ENCODE data around the gene ZNF608.

ZNF608 gene

DNA sequence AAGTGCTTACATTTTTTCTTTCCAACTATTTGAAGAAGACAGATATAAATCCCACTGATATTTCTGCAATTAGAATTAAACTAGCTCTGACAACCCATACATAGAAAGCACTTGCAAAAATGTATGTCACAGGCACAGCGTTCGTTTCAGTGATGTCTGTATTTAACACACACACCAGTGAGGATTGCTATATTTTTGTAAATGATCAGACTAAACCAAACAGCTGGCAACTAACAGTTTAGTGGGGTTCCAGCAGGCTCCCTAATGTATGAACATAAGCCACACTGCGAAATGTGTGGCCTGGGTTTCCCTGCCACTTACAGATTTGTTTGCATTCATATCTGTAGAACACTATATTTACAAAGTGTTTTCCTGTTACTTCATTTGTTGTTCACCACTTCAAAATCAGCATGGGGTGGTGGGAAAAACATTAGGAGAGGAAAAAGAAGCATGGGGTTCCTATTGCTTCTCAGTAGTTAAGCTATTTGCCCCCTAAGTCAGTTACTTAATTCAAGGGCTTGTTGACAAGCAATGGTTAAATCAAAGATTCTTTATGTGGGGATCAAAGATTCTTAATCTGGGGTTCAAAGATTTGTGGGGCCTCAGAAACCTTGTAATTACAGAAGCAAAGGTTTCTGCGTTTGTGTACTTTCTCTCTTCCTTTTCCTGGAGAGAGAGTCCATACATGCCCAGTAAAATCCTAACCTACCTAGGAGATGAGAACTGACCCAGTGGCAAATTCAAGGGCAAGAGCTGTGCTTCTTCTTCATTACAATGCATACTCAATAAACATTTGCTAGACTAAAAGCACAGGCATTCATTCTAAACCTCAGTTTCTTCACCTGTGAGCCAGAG lies 27.1 kb downstream of the ZNF608 start:
- no peak for DNase-seq (ENCODE audit: low read depth in 2 of 2)

GRCh38 chr5:124718380-124718789 lies 28.1 kb downstream of the ZNF608 start:
- DNase-seq (ENCODE audit: low read depth in 2 of 2) = no peak

DNA sequence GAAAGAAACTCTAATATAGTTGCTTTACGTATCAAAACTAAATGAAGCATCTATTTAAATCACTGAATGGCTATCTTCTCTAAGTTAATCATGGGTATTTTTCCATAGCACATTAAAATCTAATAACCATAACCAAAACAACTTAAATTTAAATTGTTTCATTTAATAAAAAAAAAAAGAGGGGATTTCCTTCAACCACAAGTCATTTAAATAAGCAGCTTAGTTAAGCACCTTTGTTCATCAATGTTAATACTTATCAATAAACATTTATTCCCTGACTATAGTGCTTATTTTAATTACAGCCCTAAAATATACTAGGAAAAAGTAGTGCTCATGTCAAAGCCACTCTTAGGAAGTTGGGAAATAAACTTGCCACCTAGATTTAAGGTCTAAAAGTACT lies 30.3 kb downstream of the ZNF608 start:
- no peak for DNase-seq (ENCODE audit: low read depth in 2 of 2)

DNA sequence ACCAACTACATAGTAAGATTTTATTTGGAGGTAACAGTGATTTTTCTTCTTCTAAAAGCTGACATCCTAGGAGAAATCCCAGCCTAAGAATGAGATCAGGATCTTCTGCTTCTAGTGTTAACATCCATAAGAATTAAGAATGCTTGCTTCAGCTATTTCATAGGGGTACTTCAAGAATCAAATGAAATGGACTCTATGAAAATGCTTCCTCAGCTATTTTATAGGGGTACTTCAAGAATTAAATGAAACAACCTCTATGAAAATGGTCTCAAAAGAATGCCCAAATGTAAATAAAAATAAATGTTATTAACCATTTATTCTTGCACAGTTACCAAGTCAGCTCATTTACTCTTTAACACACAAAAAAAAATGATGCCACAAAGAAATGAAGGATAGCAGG lies 31.5 kb downstream of the ZNF608 start:
- no peak for DNase-seq (ENCODE audit: low read depth in 2 of 2)

DNA sequence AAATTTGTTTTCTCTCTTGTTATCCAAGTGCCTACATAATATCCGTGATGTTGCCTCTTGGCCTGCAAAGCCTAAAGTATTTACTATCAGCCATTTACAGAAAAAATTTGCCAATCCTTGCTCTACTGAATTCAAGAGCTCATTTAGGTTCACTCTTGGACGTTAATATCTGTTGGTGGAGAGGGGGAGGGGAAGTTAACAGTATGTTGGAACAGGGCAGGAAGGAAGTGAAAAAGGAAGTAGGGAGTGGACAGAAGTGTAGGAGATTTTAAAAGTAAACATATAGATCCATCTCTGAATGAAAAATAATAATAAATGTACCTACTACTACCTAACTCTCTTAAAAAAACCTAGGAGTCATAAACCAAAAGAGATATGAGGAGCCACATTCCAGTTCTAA lies 32.8 kb downstream of the ZNF608 start:
- no peak for DNase-seq (ENCODE audit: low read depth in 2 of 2)

DNA sequence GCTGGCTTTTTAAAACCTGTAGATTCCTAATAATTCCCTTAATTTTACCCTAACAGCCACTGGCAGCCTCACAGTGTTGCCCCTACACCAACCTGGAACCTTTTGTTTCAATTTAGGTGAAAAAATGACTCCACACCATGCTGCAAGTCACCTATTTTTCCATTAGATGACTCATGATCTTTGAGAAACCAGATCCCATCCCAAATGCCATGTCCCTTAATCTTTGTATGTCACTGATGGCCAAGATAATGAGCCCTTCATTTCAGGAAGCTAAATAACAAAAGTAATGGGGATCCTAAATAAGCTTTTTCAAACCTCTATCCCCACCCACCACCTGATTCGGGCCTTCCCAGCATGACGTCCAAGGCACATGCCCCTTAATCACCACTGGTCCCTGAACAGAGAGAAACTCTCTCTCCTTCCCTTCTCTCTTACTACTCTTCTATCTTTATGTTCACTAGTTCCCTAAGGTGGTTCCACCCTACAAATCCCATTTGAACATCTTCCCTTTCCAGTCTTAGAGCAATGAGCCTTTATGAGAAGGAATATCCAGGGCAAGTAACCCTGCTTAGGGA lies 33.6 kb downstream of the ZNF608 start:
- no peak for DNase-seq (ENCODE audit: low read depth in 2 of 2)

DNA sequence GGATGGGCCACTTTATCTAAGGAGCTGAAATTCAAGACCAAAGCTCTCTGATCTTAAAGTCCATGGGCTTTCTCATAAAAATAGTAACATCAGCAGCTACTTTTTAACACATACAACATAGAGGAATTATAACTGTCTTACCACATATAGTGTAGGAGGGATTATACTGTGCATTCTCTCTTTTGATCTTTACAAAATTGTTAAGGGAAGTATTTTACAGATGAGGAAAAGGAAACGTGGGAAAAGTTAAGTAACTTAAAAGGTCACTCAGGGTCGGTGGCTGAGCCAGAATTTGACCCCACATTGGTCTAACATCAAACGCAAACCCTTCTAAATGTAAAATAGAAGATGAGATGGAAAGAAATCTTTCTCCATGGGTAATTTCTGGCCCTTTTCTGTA lies 38.4 kb downstream of the ZNF608 start:
- no peak for DNase-seq (ENCODE audit: low read depth in 2 of 2)

DNA sequence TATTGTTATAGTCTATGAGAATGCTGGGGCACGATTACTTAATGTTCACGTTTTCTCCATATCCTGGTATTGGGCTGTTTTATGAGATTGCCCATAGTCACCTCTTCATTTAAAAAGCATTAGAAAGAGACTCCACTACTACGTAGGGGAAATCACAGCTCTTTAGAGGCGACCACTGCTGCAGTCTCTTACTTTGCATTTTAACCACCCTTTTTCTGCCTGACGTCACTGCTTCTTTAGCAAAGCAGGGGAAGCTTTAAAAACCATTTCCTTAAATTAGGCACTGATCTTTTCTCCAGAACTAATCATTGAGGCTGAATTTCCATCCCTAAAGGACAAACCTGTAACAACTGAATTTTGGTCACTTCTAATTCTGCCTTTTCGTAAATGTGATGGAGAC lies 38.9 kb downstream of the ZNF608 start:
- DNase-seq (ENCODE audit: low read depth in 2 of 2) = no peak

GRCh38 chr5:124706729-124707361 lies 39.6 kb downstream of the ZNF608 start:
- no peak for DNase-seq (ENCODE audit: low read depth in 2 of 2)

GRCh38 chr5:124706051-124706450 lies 40.4 kb downstream of the ZNF608 start:
- no peak for DNase-seq (ENCODE audit: low read depth in 2 of 2)

DNA sequence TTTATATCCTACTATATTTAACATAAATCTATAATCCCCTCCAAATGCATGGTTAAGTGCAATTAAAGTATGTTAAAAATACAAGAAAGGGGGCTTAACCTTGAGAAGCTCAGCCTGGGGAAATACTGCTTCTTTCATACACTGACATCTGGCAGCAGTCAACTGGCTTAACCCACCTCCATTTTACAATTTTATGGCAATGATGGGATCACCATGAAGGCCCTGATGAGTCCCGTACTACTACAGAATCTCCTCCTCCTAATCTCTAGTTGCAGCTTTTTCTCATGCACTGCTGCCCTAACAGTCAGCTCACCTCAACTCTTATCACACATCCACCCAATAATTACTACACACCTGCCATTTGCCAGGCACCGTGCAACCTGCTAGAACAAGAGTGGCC lies 40.9 kb downstream of the ZNF608 start:
- DNase-seq (ENCODE audit: low read depth in 2 of 2) = no peak

DNA sequence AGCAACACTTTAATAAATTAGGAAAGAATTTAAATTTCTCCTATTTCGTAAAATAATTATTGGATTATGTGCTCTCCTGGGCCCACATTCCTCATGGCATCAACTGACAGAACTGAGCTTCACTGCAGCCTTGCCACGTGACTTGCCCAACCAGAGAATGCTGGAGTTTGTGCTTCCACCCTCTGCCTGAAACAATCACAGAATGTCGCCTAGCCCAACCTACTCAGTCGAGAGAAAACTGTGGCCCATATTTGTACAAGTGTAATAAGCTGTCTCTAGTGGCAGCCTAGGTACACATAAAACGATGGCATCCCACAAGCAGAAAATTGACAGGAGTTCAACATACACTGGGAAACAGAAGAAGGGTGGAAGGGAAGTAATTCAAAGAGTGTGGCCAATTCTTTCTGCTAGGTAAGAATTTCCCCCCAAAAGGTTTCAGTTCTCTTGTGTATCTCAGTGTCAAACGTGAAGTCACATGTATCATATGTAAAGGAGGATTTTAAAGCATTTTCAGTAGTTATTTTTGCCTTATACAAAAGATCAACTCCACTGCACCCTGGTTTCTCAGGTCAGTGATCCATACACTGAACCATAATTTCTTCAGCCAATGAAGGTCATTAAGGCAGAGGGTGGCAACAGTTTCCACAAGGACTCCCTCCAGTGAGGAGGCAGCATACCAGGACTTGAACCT lies 41.7 kb downstream of the ZNF608 start:
- DNase-seq (ENCODE audit: low read depth in 2 of 2) = no peak

DNA sequence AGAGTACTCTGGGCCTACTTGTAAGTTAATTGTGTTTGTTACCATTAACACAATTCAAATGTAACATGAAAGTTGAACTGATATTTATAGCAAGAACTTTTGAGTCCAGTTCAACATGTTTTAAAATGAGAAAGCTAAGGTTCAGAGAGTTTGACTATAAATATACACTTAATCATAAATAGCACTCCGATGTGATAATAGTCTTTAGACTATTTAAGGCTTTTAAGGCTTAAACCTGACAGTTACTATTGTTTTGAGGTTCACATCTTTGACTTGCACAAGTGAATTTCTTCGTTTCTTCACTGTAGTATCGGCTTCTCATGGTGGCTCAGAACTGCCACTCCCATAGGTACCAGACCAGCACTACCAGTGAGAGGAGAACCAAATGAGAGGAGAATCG lies 42.4 kb downstream of the ZNF608 start:
- no peak for DNase-seq (ENCODE audit: low read depth in 2 of 2)

DNA sequence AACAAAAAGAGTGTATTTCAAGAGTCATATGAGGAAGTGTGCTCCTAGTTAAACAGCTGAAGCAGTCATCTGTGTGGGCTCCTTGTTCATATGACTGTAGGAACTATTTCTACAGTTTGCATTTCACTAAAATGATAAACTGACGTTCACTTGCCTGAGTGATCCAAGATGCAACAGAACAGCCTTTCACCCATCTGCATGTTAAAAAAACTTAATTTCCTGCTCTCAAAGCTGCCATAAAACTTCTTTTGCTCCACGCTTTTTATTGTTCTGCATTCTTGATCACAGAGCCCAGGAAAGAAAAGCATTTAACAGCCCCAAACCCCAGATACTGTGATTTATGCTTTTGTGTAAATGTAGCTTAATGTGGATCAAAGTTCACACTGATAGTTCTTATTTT lies 43.9 kb downstream of the ZNF608 start:
- DNase-seq (ENCODE audit: low read depth in 2 of 2) = no peak

- no peak for DNase-seq (ENCODE audit: low read depth in 2 of 2)
Observed at GRCh38 chr5:124701873-124702425, 44.5 kb downstream of the ZNF608 start.

DNA sequence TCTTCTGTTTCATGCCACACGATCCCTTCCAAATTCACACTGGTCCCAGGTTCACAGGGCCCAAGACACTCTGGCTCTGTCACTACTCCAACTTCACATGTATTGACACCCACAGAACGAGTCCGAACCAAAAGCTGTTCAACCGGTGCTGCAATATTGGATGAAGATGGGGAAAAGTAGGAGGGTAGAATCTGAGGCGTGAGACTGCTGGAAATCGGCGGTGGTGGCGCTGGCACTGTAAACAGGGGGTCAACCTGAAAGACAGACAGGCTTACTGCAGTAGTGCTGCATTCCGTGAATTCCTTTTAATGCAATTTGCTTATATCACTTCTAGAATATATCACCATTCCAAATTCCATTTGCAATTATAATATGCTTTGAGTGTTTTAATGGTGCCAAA lies 45.4 kb downstream of the ZNF608 start:
- no peak for DNase-seq (ENCODE audit: low read depth in 2 of 2)

DNA sequence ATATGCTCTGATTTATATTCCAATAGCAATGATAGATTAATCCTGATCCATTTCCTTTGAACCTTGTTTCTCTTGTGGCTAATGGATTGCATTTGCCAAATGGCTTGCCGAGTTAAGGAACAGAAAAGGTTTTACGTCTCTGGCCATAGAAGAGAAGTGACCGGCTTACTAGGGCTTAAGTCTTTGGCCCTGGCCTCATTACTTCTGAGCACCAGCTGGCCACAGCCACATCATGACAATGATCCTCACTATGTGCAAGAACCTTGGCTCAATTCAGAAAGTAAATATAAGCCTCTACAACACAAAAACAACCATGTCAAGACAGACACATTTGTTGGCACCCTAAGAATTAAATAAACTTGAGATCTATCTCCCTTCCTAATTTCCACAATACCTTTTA lies 46.1 kb downstream of the ZNF608 start:
- DNase-seq (ENCODE audit: low read depth in 2 of 2) = no peak

GRCh38 chr5:124698770-124699169 lies 47.7 kb downstream of the ZNF608 start:
- DNase-seq (ENCODE audit: low read depth in 2 of 2) = no peak

DNA sequence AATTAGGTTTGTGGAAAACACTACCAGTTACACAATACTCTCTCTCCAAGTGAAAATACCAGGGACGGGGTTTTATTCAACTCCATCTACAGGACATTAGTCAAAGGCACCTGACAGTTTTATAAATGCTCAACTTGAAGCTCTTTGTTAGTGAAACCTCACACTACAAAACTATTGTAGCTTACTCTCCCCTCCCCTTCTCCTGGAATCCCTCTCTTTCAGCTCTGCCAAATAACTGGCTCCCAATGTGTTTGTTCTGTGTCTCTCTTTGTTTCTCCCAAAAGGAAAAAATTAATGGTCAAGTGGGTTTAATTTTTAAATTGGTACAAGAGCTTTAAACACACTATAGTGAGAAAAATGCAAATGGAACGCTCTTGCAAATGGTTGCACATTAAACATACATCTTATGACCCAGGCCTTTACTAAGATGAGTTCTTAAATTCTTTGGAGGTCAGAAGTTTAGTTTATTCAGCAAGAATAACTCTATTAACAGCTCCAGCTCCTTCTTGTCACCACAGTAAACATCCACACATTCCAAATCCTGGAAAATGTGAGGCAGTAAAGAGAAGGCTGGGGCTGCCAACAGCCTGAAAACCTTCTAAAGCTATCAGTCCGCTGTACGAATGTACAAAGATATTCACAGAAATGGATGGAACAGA lies 48.4 kb downstream of the ZNF608 start:
- DNase-seq (ENCODE audit: low read depth in 2 of 2) = no peak

- no peak for DNase-seq (ENCODE audit: low read depth in 2 of 2)
Observed at GRCh38 chr5:124697501-124697900, 48.9 kb downstream of the ZNF608 start.

- DNase-seq (ENCODE audit: low read depth in 2 of 2) = no peak
Observed at GRCh38 chr5:124696898-124697297, 49.5 kb downstream of the ZNF608 start.
